GM19043 (cell line): ENCODE data around the gene ACP7.
"Not testable (repeated sequence)": the region's sequence is repeated elsewhere in the genome, so short reads cannot be mapped to it uniquely, and the experiment has no call there.

Source experiments
- ATAC-seq: cut with Tn5 transposase; IDR thresholded peaks from one replicate; pipeline ENCODE4 v1.9.1; 2021; ENCODE audit warnings: low read depth; ENCODE audit not compliant: unreplicated experiment

ACP7 gene

DNA sequence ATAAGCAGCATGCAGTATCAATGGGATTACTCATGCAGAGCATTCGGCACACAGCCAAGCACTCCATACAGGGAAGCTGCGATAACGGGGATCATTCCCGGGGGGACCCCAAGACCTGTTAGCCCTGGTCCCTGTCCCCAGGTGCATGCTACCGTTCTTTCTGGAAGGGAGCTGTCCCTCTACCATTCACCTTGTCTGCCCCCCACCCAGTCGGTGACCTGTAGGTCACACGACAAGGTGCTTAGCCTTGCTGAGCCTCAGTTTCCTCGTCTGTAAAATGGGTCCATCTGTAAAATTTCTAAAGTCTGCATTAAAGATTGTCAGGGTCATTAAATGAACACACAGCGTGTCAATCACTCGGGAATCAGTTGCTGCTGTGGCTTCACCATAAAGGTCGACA, 6.8 kb upstream of the ACP7 start:
- ATAC-seq: no peak

DNA sequence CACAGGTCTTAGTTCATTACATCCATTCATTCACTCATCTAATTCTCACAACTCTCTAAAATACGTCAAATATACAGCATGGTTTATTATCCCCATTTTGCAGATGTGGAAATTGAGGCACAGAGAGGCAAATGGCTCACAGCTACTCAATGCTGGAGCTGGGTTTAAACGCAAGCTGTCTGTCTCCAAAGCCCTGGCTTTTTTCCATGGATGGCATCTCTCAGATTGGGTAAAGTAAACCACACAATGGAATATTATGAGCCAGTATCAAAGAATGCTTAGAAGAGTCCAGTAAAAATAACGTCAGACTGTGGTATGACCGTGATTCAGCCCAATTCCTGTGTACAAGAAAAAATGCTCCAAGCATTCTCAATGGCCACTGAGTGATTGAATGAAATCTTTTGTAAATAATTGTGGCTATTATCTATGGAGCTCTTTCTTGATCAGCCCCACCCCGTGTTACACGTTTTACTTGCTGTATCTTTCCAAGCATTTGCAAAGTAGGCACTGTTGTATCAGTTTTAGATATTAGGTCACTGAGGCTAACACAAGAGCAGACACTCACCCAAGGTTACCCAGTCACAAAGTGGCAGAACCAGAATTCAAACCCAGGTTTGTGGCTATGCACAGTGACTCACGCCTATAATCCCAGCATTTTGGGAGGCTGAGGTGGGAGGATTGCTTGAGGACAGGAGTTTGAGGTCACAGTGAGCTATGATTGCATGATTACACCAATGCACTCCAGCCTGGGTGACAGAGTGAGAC, 5.5 kb upstream of the ACP7 start:
- no peak for ATAC-seq

DNA sequence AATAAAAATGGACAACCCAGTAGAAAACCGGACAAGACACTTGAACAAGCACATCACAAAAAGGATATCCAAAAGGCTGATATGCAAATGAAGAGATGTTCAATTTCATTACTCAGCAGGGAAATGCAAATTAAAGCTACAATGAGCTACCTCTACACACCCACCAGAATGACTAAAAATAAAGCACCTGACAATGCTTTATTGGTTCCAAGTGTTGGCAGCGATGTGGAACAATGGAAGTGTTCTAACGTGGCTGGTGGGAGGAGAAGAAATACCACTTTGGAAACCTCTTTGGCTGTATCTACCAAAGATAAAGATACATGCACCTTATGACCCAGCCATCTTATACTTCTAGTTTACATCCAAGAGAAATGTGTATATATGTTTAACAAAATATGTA, 3.7 kb upstream of the ACP7 start:
- ATAC-seq: no peak

DNA sequence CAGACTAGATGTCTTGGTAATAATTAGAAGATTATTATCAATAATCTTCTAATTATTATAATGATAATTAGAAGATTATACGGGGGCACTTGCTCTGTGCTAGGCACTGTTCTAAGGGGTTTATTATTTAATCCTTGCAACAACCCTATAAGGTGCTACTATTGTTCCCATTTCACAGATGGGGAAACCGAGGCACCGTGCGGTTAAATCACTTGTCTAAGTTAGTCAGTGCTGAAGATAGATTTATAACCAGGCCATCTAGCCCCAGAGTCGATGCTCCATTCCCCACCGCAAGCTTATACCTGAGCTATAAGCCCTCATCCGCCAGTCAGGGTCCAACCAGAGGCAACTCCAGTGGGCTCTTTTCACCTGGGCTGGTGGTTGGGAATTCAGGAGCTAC, 2.0 kb upstream of the ACP7 start:
- ATAC-seq: no peak

DNA sequence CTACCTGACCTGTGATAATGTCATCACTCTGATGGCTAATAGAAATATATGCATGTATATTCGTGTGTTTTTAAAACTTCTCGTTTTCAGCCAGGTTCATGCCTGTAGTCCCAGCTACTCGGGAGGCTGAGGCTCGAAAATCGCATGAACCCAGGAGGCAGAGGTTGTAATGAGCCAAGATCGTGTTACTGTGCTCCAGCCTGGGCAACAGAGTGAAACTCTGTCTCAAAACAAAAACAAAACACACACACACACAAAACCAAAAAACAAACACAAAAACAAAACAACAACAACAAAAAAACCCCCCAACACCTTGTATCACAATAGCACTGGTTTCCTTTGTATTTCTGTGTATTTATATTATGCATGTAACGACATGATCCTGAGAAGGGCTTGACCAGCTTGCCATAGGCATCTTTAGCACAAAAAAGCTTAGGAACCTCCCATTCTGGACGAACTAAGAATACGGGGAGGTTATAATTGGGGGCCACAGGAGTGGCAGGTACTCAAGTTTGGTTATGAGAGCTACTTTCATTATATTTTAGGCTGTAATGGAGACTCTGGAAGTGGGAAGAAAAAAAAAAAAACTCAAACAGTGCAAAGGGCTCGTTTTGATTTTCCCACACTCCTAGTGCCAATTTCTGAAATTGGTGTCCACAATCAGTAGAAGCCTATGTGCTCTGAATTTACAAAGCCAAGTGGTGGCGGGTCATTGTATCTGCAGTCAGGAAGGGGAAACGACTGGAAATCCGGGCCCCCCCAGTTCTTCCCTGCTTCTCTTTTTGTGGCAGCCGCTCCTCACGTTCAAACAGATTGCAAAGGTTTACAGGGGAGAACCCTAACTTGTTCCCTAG, 1.2 kb upstream of the ACP7 start:
- no peak for ATAC-seq

DNA sequence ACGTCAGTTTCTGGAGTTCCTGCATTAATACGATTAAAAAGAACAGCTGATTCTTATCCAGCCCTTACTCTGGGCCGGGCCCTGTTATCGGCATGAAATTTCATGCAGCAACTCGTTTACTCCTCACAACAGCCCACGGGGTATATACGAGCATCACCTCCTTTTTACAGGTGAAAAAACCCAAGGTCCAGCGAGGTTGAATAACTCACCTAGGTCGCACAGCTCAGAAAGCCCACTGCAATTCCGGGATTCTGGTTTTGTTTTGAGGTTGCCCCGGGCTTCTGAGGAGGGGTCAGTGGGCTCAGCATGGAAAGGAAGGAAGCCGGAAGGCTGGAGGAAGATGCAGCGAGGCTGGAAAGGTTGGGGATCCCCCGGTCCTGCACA, 577 bp upstream of the ACP7 start:
- no peak for ATAC-seq

DNA sequence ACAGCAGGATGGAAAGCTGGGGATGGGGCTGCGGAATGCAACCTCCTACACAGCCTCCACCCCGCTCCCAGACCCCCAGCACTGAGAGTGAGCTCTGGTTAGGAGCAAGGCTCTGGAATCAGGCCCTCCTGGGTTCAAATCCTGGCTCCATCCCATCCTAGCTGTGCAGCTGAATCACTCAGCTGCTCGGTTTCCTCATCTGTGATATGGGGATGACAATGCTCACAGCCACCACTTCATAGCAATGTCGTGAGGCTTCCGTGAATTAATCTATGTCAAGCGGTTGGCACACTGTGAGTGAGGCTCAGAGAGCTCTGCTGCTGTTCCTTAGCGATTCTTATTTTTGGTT, 538 bp downstream of the ACP7 start:
- no peak for ATAC-seq

DNA sequence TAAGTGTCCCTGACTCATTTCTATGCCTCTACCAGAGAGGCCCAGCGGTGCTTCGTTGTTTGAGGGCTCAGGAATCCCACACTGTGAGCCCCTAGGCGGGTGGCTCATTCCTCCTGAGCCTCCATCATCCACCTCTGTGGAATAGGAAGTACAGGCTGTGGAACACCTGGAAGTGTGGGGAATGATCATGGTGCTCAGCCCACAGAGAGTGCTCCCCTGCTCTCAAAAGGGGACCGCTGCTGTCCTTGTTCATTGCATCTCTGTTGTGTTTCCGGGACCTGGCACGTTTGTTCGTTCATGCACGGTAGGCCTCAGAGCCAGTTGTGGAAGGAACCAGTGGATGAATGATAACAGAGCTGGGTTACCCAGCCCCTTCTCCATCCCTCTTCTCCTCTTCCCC, 1.2 kb downstream of the ACP7 start:
- no peak for ATAC-seq

DNA sequence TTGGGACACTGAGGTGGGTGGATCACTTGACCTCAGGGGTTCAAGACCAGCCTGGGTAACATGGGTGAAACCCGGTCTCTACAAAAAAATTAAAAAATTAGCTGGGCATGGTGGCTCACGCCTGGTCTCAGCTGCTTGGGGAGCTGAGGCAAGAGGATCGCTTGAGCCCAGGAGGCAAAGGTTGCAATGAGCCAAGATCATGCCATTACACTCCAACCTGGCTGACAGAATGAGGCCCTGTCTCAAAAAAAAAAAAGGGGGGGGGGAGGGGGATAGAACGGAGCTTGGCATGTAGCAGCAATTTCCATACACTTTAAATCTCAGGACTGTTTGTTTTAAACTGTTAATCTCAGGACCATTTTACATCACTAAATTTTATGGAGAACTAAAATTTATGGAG, 2.2 kb downstream of the ACP7 start:
- ATAC-seq: no peak

DNA sequence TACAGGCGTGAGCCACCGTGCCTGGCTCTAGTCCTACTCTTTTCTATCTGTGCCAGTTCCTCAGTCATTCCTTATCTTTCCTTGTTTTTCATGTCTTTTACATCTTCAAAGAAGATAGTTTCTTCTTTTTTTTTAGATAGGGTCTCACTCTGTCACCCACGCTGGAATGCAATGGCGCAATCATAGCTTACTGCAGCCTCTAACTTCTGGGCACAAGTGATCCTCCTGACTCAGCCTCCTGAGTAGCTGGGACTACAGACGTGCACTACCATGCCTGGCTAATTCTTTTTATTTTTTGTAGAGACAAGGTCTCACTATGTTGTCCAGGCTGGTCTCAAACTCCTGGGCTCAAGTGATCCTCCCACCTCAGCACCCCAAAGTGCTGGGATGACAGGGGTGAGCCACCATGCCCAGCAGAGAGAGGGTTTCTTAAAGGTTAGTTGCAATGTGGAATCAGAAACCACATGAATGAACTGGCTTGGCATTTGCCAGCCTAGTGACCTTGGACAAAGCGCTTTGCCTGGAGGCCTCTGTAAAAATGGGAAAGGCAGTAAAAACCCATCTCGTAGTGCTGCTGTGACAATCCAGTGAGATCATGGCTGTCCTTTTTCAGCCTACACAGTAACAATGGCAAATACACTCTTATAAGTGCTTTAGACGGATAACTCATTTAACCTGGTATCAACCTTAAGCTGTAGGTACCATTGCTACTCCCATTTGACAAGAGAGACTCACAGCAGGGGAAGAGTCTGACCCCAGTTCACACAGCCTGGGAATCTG, 3.9 kb downstream of the ACP7 start:
- ATAC-seq: no peak

DNA sequence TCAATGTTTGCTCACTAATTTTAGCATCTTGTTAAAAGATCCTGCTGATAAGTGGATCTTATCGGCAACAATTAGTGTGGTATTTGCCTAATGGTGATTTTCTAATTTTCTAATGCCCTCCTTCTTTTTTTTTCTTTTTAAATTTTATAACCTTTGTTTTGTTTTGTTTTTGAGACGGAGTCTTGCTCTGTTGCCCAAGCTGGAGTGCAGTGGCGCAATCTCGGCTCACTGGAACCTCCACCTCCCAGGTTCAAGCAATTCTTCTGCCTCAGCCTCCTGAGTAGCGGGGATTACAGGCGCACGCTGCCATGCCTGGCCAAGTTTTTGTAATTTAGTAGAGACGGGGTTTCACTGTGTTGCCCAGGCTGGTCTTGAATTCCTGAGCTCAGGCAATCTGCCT, 5.8 kb downstream of the ACP7 start:
- ATAC-seq: not testable (repeated sequence)

DNA sequence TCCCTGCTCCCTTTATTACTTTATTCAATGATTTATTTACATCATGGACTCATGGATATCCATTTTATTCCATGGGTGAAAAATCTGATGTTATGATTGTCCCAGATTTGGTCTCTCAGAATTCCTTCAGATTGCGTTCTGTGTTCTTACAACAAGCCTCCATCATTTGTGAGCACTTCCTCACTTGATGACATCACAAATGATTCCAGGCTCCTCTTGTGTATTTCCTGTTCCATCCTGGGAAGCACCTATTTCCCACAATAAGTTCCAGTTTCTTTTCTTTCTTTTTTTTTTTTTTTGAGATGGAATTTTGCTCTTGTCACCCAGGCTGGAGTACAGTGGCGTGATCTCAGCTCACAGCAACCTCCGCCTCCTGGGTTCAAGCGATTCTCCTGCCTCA, 6.7 kb downstream of the ACP7 start:
- no peak for ATAC-seq

DNA sequence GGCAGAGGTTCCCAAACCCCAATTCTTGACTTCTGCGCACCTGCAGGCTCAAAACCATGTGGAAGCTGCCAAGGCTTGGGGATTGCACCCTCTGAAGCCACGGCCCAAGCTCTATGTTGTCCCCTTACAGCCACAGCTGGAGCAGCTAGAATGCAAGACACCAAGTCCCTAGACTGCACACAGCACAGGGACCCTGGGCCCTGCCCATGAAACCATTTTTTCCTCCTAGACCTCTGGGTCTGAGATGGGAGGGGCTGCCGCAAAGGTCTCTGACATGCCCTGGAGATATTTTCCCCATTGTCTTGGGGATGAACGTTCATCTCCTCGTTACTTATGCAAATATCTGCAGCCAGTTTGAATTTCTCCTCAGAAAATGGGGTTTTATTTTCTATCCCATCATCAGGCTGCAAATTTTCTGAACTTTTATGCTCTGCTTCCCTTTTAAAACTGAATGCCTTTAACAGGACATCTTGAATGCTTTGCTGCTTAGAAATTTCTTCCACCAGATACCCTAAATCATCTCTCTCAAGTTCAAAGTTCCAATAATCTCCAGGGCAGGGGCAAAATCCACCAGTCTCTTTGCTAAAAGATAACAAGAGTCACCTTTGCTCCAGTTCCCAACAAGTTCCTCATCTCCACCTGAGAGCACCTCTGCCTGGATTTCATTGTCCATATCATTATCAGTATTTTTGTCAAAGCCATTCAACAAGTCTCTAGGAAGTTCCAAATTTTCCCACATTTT, 11.8 kb downstream of the ACP7 start:
- not testable (repeated sequence) for ATAC-seq

DNA sequence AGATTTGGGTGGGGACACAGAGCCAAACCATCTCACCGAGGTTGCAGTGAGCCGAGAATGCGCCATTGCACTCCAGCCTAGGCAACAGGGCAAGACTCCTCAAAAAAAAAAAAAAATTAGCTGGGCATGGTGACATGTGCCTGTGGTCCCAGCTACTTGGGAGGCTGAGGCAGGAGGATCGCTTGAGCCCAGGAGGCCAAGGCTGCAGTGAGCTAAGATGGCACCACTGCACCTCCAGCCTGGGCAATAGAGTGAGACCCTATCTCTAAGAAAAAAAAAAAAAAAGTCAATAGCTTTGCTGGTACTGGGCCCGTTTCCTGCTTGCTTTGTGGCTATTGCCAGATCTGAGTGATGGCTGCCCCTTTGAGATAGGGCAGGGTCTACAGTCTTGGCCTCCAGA, 13.1 kb downstream of the ACP7 start:
- ATAC-seq: no peak

DNA sequence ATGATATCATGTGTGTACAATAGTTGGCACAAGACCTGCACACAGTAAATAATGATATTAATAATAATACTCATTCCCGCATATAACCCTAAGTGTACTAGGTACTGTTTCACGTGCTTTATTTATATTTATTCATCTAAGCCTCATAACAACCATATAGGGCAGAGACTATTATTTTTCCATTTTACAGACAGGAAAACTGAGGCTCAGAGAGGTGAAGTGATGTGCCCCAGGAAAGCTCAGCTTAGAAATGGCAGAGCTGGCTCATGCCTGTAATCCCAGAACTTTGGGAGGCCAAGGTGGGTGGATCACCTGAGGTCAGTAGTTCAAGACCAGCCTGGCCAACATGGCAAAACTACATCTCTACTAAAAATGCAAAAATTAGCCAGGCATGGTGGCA, 13.6 kb downstream of the ACP7 start:
- no peak for ATAC-seq

DNA sequence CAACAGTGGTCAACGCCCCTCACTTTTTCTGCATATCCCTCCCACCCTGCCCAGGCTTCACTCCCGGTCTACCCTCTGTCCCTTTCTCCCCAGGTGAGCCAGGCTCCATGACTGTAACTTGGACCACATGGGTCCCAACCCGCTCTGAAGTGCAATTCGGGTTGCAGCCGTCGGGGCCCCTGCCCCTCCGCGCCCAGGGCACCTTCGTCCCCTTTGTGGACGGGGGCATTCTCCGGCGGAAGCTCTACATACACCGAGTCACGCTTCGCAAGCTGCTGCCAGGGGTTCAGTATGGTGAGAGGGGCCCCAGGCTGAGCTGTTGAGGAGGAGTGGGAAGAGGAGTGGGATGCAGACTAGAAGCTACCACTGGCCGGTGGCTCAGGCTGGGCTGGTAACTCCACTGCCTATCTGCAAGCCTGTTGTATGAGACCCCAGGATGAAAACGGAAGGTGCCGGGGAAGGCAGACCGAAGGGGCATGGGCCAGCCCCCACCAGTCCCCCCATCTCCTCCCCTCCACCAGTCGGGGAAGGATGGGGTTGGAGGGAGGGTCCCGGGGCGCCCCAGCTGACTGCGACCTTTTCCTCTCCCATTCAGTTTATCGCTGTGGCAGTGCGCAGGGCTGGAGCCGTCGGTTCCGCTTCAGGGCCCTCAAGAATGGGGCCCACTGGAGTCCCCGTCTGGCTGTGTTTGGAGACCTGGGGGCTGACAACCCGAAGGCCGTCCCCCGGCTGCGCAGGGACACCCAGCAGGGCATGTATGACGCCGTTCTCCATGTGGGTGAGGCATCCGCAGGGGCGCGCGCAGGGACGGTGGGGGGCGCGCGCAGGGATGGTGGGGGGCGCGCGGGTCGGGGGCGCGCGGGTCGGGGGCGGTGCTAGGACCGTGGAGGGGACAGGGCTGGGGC, 14.4 kb downstream of the ACP7 start:
- ATAC-seq: no peak

DNA sequence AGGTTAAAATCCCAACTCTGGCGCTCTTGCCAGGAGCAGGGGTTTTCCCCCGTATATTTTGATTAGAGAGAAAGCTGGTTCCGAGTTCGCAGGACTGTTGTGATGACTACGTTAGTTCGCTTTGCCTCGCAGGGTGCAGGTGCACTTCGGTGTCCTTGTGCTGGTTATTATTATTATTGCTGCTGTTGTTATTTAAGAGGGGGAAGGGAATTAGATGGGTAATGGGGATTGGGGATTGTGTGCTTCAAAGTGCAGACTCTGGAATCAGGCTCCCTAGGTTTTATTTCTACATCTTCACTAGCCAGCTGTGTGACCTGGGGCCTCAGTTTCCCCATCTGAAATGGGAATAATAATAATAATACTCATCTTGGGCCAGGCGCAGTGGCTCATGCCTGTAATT, 15.2 kb downstream of the ACP7 start:
- no peak for ATAC-seq

DNA sequence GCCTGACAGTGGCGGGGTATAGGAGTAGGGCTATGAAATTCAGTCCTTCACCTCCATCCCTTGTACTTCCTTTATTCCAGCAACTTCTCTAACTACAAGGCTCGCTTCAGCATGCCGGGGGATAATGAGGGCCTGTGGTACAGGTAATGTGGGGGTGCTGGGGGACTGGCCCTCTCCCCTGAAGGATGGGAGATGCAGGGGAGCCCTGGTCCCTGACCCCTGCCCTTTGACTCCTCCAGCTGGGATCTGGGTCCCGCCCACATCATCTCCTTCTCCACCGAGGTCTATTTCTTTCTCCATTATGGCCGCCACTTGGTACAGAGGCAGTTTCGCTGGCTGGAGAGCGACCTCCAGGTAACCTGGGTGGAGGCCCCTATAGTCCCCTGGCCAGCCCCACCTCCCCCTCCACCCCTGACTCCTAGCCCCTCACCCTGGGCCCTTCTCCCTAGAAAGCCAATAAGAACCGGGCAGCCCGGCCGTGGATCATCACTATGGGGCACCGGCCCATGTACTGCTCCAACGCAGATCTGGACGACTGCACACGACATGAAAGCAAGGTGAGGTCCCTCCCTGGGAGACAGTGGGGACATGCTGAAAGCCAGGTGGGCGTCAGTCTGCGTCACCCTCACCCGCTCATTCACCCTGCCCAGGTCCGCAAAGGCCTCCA, 16.5 kb downstream of the ACP7 start:
- no peak for ATAC-seq

DNA sequence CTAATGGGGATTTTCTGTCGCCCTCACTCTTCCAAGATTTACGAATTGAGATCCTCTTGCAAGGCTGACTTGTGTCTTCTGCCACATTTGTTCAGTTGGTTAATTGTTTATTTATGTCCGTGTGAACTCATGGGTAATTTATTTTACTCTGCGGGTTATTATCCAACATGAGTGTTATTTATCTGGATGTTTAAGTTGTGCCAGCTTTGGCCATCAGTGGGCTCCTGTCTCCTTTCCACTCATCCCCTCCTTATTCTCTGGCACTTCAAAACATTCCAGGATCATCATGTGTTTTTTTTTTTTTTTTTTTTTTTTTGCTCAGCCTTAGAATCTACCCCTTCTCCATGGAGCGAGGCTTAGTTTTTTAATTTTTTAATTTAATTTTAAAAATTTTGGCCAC, 19.0 kb downstream of the ACP7 start:
- no peak for ATAC-seq
